Neural progenitor cell (in vitro differentiated cells): ENCODE data around the gene CFAP221. TPM values are rescaled to one million over a fixed set of nuclear protein-coding genes. Genes with fewer than 3 reads are reported as not detected.

Source experiments
- DNase-seq: peaks from one replicate; pipeline ENCODE4 v3.0.0-alpha.2; 2016; ENCODE audit warnings: low spot score
- H2AFZ ChIP-seq: fragments of 200-600 bp; sonication (generic); replicated peaks from 2 replicates; pipeline ENCODE4 v1.6.1; 2016; ENCODE audit warnings: antibody characterized with exemption
- H3F3A ChIP-seq: fragments of 200-600 bp; sonication (generic); 2 replicates; pipeline ENCODE4 v1.6.1; 2016; ENCODE audit warnings: antibody characterized with exemption, low read depth
- H3K27ac ChIP-seq: fragments of 200-600 bp; sonication (generic); 2 replicates; pipeline ENCODE4 v1.5.1; 2016; ENCODE audit warnings: mild to moderate bottlenecking
- H3K27me3 ChIP-seq: fragments of 200-600 bp; sonication (generic); 2 replicates; pipeline ENCODE4 v1.6.1; 2016; ENCODE audit warnings: mild to moderate bottlenecking, moderate library complexity
- H3K36me3 ChIP-seq: fragments of 200-600 bp; sonication (generic); 2 replicates; pipeline ENCODE4 v1.5.1; 2016
- H3K4me1 ChIP-seq: fragments of 200-600 bp; sonication (generic); 2 replicates; pipeline ENCODE4 v1.6.1; 2016; ENCODE audit warnings: mixed run types
- H3K4me2 ChIP-seq: fragments of 200-600 bp; sonication (generic); 2 replicates; pipeline ENCODE4 v1.6.1; 2016
- H3K4me3 ChIP-seq: fragments of 200-600 bp; sonication (generic); 2 replicates; pipeline ENCODE4 v1.5.1; 2016
- H3K79me2 ChIP-seq: fragments of 200-600 bp; sonication (generic); 2 replicates; pipeline ENCODE4 v1.6.1; 2016; ENCODE audit warnings: low read depth
- H3K9ac ChIP-seq: fragments of 200-600 bp; sonication (generic); 2 replicates; pipeline ENCODE4 v1.6.1; 2016
- H3K9me3 ChIP-seq: fragments of 200-600 bp; sonication (generic); 2 replicates; pipeline ENCODE4 v1.5.1; 2016; ENCODE audit warnings: low read depth
- H4K20me1 ChIP-seq: fragments of 200-600 bp; sonication (generic); 2 replicates; pipeline ENCODE4 v1.6.1; 2016; ENCODE audit warnings: low read depth
- H3K27ac Mint-ChIP-seq: 3 replicates; pipeline ENCODE4 v1.8.0; 2021; ENCODE audit warnings: mixed read lengths
- H3K27me3 Mint-ChIP-seq: 2 replicates; pipeline ENCODE4 v1.8.0; 2022; ENCODE audit warnings: low read depth, mild to moderate bottlenecking, inconsistent platforms, moderate library complexity, mixed read lengths; ENCODE audit not compliant: insufficient read depth
- H3K36me3 Mint-ChIP-seq: 3 replicates; pipeline ENCODE4 v1.8.0; 2021; ENCODE audit warnings: mixed read lengths
- H3K4me1 Mint-ChIP-seq: 3 replicates; pipeline ENCODE4 v1.8.0; 2021; ENCODE audit warnings: mixed read lengths
- H3K4me3 Mint-ChIP-seq: 3 replicates; pipeline ENCODE4 v1.8.0; 2021; ENCODE audit warnings: mild to moderate bottlenecking, moderate library complexity, mixed read lengths
- H3K9me3 Mint-ChIP-seq: 3 replicates; pipeline ENCODE4 v1.8.0; 2020; ENCODE audit warnings: mixed read lengths
- CTCF ChIP-seq: fragments of 200-600 bp; sonication (generic); IDR thresholded peaks from 2 replicates; pipeline ENCODE4 v1.5.1; 2017; ENCODE audit warnings: antibody characterized with exemption, mild to moderate bottlenecking
- EZH2 ChIP-seq: fragments of 200-600 bp; sonication (generic); IDR thresholded peaks from 2 replicates; pipeline ENCODE4 v1.6.1; 2017; ENCODE audit warnings: antibody characterized with exemption, mild to moderate bottlenecking, moderate library complexity
- EZH2phosphoT487 ChIP-seq: fragments of 200-600 bp; sonication (generic); IDR thresholded peaks from 2 replicates; pipeline ENCODE4 v1.6.1; 2017; ENCODE audit warnings: antibody characterized with exemption
- total RNA-seq: library from RNA; depleted of rRNA; stranded (reverse); fragments of >200 nt; gene quantifications from 2 replicates; pipeline ENCODE4 v1.2.3, GENCODE V29; 2015; ENCODE audit warnings: low replicate concordance

The CFAP221 gene
- total RNA-seq, 1 donor from 2014 or later = 1.5 TPM

DNA sequence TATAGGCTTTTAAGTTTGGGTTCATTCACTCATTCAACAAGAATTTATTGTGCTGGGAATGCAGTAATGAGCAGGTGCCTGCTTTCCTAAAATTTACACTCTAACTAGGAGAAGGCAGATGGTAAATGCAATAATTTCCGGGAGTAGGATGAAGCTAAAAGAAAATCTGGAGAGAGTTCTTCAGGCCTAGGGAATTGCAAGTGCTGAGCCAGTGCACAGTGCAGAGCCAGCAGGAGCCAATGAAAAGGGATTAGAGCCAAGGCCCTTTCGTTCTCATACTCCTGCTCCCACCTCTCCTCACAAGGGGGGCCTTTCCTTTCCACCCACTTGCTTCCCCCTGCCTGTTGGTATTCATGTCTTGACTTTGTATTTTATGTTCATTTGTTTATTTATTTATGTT, 55.1 kb downstream of the CFAP221 start:
- Histone ChIP-seq H3F3A (no peaks in the 10 kb centered on the region), H3K27me3 (no peaks in the 10 kb centered on the region), H3K27ac (no peak overlapping the region), H3K4me1 (peaks cover 25% of the 10 kb centered on the region), H3K9ac (no peak overlapping the region), H3K9me3 (no peaks in the 10 kb centered on the region), H3K36me3 (no peaks in the 10 kb centered on the region), H3K4me3 (no peak overlapping the region), H3K4me2 (peak overlapping the region; percentile 7), H3K79me2 (no peaks in the 10 kb centered on the region), H2AFZ (no peak overlapping the region), H4K20me1 (no peaks in the 10 kb centered on the region)
- H3K4me3 Mint-ChIP-seq = peak overlapping the region; percentile 31
- no peak for TF ChIP-seq EZH2
- no peak for TF ChIP-seq CTCF
- no peak for TF ChIP-seq EZH2phosphoT487
- peaks cover 23% of the 10 kb centered on the region for H3K4me1 Mint-ChIP-seq
- DNase-seq = peak; percentile 24
- no peak overlapping the region for H3K27ac Mint-ChIP-seq
- no peaks in the 10 kb centered on the region for H3K9me3 Mint-ChIP-seq
- H3K27me3 Mint-ChIP-seq = peaks cover 5% of the 10 kb centered on the region
- H3K36me3 Mint-ChIP-seq = no peaks in the 10 kb centered on the region

GRCh38 chr2:119605096-119605495, 60.8 kb downstream of the CFAP221 start:
- no peak overlapping the region for H2AFZ ChIP-seq
- DNase-seq = no peak
- TF ChIP-seq EZH2 (no peak), CTCF (no peak), EZH2phosphoT487 (no peak)
- H3K4me3 ChIP-seq = no peak overlapping the region
- H3K4me3 Mint-ChIP-seq = no peak overlapping the region
- H3K79me2 ChIP-seq = no peaks in the 10 kb centered on the region
- H3K9ac ChIP-seq = no peak overlapping the region
- no peaks in the 10 kb centered on the region for H3K9me3 ChIP-seq
- no peak overlapping the region for H3K27ac Mint-ChIP-seq
- no peaks in the 10 kb centered on the region for H3F3A ChIP-seq
- peaks cover 7% of the 10 kb centered on the region for H3K27me3 ChIP-seq
- no peaks in the 10 kb centered on the region for H3K36me3 Mint-ChIP-seq
- H4K20me1 ChIP-seq = no peaks in the 10 kb centered on the region
- H3K36me3 ChIP-seq = no peaks in the 10 kb centered on the region
- H3K4me1 ChIP-seq = peaks cover 8% of the 10 kb centered on the region
- H3K9me3 Mint-ChIP-seq = no peaks in the 10 kb centered on the region
- H3K4me1 Mint-ChIP-seq = peaks cover 4% of the 10 kb centered on the region
- peaks cover 3% of the 10 kb centered on the region for H3K27me3 Mint-ChIP-seq
- no peak overlapping the region for H3K27ac ChIP-seq
- H3K4me2 ChIP-seq = no peak overlapping the region

- Histone ChIP-seq H3K9me3 (no peaks in the 10 kb centered on the region), H2AFZ (no peak overlapping the region), H3K27me3 (peaks cover 7% of the 10 kb centered on the region), H4K20me1 (no peaks in the 10 kb centered on the region), H3K27ac (no peak overlapping the region), H3F3A (no peaks in the 10 kb centered on the region), H3K9ac (no peak overlapping the region), H3K4me2 (no peak overlapping the region), H3K36me3 (no peaks in the 10 kb centered on the region), H3K4me3 (no peak overlapping the region), H3K79me2 (no peaks in the 10 kb centered on the region), H3K4me1 (no peaks in the 10 kb centered on the region)
- Mint-ChIP-seq H3K36me3 (no peaks in the 10 kb centered on the region), H3K27ac (no peak overlapping the region), H3K27me3 (peaks cover 5% of the 10 kb centered on the region), H3K9me3 (no peaks in the 10 kb centered on the region), H3K4me3 (no peak overlapping the region), H3K4me1 (no peaks in the 10 kb centered on the region)
- TF ChIP-seq EZH2phosphoT487 (no peak), EZH2 (no peak), CTCF (no peak)
- no peak for DNase-seq
These were observed 62.4 kb downstream of the CFAP221 start for GRCh38 chr2:119606674-119607073.

GRCh38 chr2:119608553-119608952, 64.3 kb downstream of the CFAP221 start:
- no peak overlapping the region for H3K27ac ChIP-seq
- Mint-ChIP-seq H3K36me3 (peaks cover 2% of the 10 kb centered on the region), H3K4me1 (no peaks in the 10 kb centered on the region), H3K27me3 (peaks cover 5% of the 10 kb centered on the region), H3K27ac (no peak overlapping the region), H3K9me3 (peaks cover 4% of the 10 kb centered on the region), H3K4me3 (no peak overlapping the region)
- no peaks in the 10 kb centered on the region for H3K36me3 ChIP-seq
- no peak overlapping the region for H2AFZ ChIP-seq
- no peak overlapping the region for H3K4me2 ChIP-seq
- H3K9me3 ChIP-seq = no peaks in the 10 kb centered on the region
- H3K9ac ChIP-seq = no peak overlapping the region
- H4K20me1 ChIP-seq = no peaks in the 10 kb centered on the region
- H3K27me3 ChIP-seq = peaks cover 7% of the 10 kb centered on the region
- DNase-seq = no peak
- H3K4me1 ChIP-seq = no peaks in the 10 kb centered on the region
- TF ChIP-seq EZH2 = no peak
- no peak for TF ChIP-seq CTCF
- no peak for TF ChIP-seq EZH2phosphoT487
- H3K4me3 ChIP-seq = no peak overlapping the region
- no peaks in the 10 kb centered on the region for H3K79me2 ChIP-seq
- no peaks in the 10 kb centered on the region for H3F3A ChIP-seq
